NCI-H1436 (cell line): ENCODE measurements around the gene AADACL2.

Experiments
- DNase-seq: peaks from one replicate; lab custom pipeline; 2025; lab: John Stamatoyannopoulos, UW

Gene AADACL2

DNA sequence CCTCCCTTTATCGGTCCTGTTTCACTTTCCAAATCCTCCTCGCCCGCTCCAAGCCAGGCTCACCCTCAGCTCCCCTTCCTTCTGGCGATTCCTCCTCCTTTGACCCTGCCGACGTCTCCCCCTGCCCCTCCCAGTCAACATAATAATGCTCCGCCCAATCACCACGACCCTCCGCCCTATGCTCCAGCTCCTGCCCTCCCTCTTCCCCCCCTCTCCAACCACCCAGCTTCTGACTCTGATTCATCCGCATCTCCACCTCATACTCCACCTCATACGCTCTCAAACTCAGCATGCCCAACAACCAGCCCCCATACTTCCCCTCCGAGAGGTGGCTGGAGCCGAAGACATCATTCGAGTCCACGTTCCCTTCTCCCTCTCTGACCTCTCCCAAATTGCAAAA, 73.1 kb downstream of the AADACL2 start:
- DNase-seq, result no peak
